Inflammatory macrophage (primary cell): ENCODE measurements around the gene AP2A1.

Experiments
- DNase-seq, 2 donors: peaks; one replicate each; pipeline ENCODE4 v3.0.0-alpha.2; 2020 to 2022

AP2A1 gene

DNA sequence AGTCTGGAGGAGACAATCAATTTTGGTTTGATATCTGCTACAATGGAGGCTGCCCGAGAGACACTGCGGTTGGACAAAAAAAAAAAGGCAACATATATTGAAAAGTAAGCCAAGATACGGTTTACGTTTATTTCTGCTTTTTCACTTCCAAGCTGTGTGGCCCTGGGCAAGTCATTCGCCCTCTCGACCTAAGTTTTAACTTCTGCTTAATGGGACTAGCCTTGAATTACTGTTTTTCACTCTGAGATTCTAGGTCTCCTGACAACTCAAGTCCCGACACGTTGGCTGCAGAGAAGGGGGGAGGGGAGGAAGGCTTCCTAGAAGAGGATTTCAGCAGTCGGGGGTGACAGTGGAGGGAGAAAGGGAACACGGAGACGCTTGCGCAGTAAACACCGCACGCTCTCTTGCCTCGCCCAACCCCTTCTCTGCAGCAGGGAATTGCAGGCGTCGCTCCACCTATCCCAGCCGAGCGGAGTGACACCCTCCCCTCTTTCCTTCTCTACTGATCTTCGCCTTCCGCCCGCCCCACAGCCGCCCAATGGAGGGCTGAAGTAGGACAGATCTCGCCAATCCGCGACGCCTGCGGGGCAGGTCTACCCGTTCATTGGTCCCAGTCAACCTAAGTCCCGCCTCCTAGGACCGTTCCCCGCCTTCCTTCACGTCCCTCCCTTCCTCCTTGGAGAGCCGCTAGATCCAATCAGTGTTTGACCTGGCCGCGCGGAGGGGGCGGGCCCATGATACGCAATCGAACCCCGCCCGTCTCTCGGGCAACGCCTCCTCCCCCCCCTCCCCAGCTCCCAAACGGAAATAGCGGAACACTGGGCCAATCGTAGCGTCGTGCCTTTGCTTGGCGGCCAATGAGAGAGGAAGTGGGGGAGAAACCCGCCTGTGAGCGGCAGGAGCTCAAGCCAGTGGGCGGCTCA lies 533 bp upstream of the AP2A1 start:
- DNase-seq: peak; percentile 100

DNA sequence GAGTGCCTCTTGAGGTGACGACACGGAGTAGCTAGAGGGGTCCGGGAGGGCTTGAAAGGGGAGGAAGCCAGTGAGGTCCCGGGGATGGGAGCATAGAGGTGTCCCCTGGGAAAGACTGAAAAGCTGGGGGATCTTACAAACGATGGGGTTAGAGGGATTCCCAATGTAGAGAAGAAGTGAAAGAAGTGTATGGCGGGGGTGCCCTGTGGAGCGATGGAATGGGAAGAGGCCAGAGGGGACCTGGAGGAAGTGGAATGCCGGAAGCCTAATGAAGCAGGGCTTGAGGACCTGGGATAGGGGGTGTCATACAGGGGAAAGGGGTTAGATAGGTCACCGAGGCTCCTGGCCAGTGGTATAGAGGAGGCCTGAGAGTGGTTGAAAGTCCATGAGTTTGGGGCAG lies 580 bp downstream of the AP2A1 start:
- DNase-seq: no peak

DNA sequence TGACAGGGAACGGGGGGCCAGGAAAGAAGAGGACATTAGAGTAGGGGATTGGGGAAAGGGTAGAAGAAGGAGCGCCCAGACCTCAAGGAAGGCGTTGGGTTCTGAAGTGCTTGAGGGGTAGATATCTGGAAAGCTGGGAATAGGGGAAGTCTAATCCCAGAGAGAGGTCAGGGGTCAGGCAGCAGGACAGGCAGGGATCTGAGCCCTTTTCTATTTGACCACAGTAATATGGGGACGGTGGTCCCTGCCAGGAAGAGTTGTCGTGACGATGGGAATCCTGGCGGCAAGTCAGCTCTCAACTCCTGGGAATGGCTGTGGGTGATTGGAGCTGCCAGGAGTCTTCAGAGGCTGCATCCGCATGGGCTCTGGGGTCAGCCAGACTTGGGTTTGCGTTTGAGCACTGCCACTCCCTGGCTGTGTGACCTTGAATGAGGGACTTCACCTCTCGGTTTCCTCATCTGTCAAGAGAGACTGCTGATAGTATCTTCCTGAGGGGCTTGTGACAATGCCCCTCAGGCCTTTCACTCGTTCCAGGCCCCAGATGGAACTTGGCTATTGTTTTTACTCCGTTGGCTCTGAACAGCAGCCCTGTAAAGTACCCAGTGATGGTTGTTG lies 1.3 kb downstream of the AP2A1 start:
- no peak for DNase-seq

DNA sequence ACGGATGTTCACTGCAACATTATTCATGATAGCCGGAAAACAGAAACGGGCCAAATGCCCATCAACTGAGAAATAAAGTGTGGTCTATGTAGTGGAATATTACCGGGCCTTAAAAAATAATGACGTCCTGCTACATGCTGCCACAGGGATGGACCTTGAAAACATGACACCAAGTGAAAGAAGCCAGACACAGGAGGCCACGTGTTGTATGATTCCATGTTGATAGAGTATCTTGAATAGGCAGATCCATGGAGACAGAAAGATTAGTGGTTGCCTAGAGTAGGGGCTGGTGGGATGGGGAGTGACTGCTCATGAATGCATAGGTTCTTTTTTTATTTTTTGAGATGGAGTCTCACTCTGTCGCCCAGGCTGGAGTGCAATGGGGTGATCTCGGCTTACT lies 3.7 kb downstream of the AP2A1 start:
- no peak for DNase-seq

DNA sequence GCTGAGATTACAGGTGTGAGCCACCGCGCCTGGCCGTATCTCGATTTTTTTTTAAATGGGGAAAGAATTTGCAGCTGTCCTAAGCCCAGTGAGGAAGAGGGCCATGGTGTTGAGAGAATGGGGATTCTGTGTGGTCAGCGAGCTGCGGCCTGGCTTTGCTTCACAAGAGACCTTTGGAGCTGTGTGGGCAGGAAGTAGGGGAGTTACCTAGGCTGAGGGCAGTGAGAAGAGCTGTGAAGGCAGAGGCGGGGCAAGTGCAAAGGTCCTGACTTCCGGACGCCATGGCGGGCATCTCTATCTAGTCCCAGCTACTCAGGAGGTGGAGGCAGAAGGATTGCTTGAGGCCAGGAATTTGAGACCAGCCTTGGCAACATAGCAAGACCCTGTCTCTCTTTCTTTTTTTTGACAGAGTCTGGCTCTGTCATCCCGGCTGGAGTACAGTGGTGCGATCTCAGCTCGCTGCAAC lies 4.9 kb downstream of the AP2A1 start:
- DNase-seq: no peak

DNA sequence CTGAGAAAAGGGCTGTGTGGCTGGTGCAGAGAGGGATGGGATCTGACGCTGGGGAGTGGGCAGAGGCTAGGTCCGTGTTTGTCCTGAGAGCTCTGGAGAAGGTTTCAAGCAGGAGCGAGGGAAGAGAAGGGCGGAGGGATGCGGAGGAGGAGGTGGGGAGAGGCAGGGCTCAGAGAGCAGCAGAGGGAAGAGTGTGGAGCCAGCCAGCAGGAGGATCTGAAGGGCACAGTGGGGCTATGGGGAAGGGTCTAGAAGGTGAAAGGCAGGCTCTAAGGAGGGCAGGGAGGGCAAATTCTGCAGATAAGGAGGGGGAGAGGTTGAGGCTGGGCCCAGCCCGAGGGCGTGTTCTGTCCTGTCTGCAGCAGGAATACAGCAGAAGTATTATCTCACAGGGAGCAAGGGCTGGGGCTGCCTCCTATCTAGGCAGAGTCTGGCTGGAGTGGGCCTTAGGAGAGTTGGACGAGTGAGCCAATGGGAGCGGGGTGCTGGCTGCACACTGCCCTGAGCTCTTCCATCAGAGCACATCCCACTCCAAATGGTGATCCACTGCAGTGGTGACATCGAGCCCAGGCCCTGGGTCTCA lies 6.1 kb downstream of the AP2A1 start:
- DNase-seq: no peak

DNA sequence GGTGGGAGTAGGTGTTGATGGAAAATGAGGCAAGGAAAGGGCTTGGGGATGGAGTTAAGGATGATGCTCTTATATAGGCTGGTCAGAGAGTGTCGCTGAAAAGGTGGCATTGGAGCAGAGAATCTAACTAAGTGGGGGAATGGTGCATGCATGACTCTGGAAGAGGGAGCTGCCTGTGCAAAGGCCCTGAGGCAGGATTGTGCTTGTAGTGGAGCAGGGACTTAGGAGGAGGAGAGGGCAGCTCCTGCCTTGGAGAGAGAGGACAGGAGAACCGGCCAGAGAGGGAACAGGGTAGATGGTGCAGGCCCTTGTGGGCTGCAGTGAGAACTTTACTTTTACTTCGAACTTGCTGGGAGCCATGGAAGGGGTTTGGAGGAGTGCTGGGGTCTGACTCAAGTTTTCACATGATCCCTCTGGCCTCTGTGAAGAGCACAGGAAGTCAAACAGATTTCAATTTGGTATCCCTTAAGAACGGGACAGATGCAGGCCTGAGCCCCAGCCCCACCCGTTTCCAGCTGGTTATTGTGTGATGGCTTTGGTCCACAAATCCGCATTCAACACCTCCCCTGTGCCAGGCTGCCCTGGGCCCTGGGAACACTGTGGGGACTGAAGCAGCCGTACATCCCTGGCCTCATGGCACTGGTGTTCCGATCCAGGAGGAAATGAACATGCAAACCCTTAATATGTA lies 7.0 kb downstream of the AP2A1 start:
- DNase-seq: no peak

DNA sequence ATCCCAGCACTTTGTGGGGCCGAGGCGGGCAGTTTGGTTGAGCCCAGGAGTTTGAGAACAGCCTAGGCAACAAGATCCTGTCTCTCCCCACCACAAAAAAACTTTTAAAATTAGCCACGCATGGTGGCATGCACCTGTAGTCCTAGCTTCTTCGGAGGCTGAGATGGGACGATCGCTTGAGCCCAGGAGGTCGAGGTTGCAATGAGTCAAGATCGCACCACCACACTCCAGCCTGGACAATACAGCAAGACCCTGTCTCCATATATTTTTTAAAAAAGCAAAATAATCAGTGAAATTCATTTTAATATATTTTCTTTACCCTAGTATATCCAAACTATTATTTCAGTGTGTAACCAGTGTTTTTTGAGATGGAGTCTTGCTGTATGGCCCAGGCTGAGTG lies 8.2 kb downstream of the AP2A1 start:
- DNase-seq: no peak

DNA sequence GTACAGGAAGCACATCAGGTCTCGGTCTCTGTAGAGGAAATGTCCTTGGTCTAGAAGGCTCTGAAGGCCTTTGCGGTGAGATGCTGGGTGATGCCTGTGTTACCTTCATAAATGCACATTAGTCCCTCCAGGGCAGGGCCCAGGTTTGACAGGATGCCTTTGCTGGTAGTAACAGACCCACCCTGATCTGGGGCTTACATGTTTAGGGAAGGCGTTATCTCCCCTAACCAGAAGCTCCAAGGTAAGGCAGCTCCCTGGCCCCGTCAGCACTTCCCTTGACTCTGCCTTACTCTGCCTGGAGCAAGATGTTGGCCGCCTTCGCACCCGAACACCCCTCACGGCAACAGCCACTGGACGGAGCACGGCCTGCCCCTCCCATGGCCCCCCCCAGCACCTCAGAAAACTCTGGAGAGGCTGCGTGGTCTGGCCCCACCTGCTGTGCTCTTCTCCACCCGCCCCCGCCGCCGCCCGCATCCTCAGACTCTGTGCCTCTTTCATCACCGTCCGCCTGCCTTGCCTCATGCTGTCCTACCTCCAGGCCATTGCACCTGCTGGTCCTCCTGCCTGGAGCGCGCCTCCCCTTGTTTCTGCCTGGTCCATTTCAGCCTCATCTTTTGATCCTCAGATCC lies 9.1 kb downstream of the AP2A1 start:
- no peak for DNase-seq

DNA sequence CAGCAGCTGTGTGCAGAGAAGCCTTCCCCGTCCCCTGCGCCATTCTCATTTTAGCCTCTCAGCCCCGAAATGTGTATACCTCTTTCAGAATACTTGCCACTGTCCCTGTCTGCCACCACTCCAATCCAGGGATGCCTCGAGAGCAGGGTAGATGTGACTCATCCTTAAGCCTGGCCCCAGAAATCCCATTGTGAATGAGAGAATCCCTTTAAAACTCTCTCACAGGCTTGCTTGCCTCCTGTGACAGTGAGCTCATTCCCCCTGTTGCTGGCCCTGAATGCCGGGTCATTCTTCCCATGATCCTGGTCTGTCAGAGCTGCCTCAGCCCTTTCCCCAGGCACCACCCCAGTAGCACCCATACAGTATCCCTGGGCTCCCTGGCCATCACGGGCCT lies 9.6 kb downstream of the AP2A1 start:
- DNase-seq: no peak

DNA sequence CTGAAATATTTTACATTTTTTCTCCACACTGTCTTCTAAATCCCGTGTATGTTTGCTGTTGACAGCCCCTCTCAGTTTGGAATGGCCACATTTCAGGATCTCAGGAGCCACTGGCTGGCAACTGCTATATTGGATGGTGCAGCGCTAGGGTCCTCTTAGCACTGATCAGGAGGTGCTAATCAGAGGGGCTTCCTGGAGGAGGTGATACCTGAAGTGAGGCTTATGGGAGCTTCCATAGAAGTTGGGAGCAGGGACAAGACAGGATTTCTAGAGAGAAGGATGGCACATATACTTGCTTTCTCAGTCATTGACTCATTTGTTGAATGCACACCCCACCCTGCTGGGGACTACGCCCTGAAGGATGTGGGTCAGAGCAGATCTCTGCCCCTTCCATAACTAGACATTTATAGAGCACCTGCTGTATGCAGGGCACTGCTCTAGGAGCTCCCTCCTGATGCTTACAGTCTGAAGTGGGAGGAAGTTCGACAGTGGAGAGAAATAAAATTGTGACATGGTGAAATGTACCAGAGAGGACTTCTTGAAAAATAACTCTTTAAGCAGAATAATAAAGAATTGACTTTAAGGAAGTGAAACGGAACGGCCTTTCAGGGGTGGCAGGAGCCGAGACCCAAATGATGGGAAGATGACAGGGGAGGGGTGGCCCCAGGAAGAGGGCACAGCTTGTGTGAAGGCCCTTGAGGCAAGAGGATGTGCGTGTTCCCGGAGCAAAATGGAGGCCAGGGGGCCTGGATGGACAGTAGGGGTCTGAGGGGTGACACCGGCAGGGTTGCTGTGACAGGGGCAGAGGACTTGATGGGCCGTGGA lies 13.1 kb downstream of the AP2A1 start:
- DNase-seq: peak; percentile 51 to 81

DNA sequence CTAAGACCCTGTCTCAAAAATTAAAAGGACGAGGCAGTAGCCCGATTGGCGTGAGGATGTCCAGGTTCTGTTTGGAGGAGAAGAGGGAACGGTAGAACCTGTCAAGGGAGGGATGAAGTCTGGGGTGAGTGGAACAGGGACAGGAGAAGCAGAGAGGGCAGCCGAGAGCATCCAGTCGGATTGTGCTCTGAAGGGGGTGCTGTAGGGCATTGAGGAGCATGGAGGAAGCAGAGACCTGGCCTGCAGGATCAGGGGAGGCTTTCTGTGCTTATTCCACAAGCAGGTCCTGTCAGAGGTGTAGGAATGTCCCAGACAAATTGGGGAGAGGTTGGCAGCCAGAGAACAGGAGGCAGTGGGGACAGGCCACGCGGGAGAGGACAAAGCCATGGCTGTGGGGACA lies 14.1 kb downstream of the AP2A1 start:
- DNase-seq: no peak

DNA sequence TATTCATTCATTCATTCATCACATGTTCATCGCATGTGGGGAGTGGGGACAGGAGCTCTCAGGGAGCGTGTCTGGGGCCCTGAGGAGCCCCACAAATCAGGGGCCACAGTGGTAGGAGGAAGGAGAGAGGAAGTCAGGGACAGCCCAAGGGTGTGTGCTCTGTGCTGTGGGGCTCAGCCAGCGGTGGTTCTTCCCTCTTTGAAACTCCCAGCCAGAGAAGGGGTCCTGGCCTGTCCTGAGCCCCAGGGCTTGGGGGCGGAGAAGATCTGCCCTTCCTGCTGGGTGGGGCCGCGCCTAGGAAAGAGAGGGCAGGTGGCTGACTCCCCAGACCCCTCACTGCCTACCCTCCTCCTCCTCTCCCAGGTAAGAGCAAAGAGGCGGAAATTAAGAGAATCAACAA lies 14.6 kb downstream of the AP2A1 start:
- DNase-seq: peak in 1 of 2 donors; percentile 7

DNA sequence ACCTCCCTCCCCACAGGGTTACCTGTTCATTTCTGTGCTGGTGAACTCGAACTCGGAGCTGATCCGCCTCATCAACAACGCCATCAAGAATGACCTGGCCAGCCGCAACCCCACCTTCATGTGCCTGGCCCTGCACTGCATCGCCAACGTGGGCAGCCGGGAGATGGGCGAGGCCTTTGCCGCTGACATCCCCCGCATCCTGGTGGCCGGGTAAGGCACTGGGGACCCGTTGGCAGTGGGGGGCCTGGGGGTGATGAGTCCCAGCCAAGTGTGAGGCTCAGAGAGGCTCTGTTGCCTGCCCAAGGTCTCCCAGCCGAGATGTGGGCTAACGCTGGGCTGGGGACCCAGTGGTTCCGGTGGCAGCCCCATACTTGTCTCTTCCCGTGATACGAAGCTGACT lies 15.7 kb downstream of the AP2A1 start:
- no peak for DNase-seq

DNA sequence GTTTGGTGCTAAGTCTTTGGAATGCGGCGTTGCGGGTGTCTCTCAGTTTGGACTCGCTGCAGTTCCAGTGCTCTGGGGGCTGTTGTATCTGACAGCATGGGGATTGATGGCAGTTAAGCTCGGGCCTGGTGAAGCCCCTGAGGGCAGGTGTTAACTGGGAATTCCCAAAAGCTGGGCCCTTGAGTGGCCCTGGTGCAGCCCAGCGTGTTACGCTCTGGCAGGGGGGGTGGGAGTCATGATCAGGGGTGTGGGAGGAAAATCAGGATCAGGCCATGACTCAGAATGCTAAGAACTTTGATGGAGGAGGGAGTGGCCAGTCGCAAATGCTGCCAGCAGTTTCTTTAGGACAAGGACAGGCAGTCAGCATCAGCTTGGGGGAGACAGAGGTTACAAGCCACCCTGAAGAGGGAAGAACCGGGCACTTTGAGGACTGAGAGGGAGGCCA lies 19.6 kb downstream of the AP2A1 start:
- DNase-seq: no peak

DNA sequence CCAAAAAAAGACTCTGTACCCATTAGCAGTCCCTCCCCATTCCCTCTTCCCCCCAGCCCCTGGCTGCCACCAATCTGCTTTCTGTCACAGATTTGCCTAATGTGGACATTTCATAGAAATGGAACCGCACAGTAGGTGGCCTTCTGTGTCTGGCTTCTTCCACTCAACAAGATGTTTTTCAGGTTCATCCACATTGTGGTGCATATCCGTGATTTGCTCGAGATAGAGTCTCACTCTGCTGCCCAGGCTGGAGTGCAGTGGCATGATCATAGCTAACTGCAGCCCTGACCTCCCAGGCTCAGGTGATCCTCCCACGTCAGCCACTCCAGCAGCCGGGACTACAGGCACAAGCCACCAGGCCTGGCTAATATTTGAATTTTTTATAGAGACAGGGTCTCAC lies 20.9 kb downstream of the AP2A1 start:
- no peak for DNase-seq

DNA sequence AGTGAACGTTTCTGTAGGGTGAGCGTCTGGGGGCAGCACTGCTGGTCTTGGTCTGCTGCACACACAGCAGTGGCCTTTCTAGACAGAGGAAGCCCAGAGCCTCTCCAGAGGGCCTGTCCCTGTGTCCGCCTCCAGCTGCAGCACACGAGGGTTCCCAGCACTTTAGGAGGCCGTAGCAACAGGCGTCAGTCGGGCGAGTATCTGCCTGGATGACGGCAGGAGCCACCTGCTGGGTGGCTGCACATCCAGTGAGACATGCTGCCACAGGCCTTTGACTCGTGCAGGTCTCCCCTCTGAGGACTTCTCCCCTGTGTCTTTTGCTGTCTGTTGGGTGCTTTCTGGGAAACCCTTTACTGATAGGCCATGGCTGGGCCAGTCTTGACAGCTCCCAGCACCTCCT lies 22.1 kb downstream of the AP2A1 start:
- DNase-seq: no peak

DNA sequence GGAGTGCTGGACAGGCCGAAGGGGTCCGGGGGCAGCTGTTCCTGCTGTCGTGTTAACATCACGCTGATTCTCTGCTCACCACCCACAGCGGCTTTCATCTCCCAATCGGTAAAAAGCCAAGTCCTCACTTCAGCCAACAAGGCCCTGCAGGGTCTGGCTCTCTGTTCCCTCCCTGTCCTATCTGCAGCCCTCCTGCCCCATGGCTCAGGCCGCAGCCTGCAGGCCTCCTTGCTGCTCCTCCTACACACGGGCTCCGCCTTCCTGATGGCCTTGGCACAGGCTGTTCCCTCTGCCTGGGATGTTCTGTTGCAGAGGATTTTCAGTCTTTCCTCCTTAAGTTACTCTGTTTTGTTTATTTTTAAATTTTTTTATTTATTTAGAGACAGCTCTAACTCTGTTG lies 24.1 kb downstream of the AP2A1 start:
- DNase-seq: no peak

DNA sequence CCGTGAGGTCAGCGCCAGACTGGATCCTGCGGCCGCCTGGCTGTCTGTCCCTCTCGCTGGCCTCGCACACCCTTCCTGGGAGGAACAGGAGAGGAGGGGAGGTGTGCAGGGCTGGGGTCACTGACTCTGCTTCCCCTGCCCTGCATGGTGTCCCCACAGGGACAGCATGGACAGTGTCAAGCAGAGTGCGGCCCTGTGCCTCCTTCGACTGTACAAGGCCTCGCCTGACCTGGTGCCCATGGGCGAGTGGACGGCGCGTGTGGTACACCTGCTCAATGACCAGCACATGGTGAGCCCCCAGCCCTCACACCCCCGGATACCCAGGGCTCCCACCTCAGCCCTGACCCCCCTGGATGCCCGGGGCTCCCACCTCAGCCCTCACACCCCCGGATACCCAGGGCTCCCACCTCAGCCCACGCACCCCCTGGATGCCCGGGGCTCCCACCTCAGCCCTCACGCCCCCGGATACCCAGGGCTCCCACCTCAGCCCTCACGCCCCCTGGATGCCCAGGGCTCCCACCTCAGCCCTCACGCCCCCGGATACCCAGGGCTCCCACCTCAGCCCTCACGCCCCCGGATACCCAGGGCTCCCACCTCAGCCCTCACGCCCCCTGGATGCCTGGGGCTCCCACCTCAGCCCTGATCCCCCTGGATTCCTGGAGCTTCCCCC lies 25.1 kb downstream of the AP2A1 start:
- DNase-seq: no peak

DNA sequence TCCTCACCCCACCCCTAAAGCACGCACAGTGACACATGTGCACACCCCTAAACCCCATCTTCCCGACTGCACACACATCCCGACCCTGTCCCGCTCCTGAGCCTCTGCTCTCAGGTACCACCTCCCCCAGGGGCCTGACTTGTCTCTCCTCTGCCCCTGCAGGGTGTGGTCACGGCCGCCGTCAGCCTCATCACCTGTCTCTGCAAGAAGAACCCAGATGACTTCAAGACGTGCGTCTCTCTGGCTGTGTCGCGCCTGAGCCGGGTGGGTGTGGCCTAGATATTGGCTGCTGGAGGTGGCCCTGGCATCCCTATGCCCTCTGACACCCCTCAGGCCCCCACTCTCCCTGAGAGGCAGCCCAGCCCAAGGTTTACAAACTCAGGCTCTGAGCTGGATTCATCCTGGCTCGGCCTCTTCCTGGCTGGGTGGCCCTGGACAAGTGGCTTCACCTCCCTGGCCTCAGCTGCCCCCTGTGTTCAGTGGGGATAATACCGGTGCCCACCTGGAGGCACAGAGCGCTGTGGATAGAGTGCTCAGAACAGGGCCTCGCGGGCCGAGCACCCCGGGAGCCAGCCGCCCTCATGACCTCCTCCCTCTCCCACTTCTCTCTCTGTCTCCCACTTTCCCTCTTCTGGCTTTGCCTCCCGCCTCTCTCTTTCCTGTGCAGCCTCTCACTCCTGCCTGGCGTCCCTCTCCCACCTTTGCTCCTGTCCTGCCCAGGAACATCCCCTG lies 26.2 kb downstream of the AP2A1 start:
- DNase-seq: no peak

DNA sequence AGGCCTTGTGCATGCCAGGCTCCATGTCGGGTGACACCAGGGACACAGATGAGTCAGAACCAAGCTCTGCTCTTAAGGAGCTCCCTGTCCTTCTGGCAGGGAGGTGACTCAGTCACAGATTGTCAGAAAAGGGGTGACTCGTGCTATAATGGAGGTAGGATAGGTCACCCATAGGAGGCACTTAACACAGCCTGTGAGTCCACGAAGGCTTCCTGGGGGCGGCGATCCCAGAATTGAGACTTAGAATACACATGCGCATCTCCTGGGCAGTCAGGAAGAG lies 26.7 kb downstream of the AP2A1 start:
- no peak for DNase-seq
